Epithelial cell of alveolus of lung (primary cell): ENCODE results near the gene GOLGA5. TPM values are rescaled to one million over a fixed set of nuclear protein-coding genes. Genes with fewer than 3 reads are reported as not detected.

ENCODE experiments used
- total RNA-seq: library from RNA; depleted of rRNA; stranded (reverse); fragments of >200 nt; gene quantifications from 2 replicates; pipeline ENCODE4 v1.2.1, GENCODE V29; 2015

Gene GOLGA5, protein sequence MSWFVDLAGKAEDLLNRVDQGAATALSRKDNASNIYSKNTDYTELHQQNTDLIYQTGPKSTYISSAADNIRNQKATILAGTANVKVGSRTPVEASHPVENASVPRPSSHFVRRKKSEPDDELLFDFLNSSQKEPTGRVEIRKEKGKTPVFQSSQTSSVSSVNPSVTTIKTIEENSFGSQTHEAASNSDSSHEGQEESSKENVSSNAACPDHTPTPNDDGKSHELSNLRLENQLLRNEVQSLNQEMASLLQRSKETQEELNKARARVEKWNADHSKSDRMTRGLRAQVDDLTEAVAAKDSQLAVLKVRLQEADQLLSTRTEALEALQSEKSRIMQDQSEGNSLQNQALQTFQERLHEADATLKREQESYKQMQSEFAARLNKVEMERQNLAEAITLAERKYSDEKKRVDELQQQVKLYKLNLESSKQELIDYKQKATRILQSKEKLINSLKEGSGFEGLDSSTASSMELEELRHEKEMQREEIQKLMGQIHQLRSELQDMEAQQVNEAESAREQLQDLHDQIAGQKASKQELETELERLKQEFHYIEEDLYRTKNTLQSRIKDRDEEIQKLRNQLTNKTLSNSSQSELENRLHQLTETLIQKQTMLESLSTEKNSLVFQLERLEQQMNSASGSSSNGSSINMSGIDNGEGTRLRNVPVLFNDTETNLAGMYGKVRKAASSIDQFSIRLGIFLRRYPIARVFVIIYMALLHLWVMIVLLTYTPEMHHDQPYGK
- total RNA-seq = 36.7 and 40.1 TPM in 2 replicates

DNA sequence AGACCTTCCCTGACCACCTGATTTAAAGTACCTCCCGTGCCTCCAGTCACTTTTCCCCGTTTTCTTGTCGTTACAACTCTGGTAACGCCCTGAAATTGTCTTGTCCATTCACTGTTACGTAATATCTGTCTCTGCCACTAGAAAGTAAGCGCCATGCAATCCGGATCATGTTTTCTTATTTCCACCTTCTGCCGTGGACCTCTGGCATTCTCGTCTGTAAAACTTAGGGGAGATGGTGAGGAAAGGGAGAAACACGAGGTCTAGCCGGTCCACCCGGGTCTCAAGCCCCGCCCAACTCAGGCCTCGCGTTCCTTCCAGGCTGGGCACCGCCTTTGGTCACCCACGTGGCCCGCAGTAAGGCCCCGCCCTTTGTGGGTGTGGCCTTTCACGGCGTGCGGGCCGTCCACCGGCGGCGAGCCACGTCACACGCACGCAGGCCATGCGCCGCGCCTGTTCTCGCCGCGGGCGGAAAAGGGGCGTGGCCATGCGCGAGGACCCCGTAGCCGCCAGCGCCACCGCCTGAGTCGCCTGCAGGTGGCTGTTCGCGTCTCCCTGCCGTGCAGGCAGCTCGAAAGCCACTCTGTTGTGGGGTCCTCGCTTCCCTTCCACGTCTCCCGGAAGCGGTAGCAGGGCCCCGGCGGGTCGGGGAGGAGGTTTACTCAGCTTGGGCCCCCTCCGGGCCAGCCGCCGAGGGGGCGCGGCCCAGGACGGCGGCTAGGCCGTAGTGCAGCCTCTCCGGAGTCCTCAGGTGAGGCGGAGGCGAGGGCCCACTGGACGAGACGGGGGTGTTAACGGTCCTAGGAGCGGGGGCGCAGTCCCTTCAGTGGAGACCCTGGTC, at the start of gene GOLGA5:
GOLGA5 (plus strand) TSS at position 597 of the 838 bp plus-strand sequence. CDS start 3,133 bp downstream, outside the sequence.

DNA sequence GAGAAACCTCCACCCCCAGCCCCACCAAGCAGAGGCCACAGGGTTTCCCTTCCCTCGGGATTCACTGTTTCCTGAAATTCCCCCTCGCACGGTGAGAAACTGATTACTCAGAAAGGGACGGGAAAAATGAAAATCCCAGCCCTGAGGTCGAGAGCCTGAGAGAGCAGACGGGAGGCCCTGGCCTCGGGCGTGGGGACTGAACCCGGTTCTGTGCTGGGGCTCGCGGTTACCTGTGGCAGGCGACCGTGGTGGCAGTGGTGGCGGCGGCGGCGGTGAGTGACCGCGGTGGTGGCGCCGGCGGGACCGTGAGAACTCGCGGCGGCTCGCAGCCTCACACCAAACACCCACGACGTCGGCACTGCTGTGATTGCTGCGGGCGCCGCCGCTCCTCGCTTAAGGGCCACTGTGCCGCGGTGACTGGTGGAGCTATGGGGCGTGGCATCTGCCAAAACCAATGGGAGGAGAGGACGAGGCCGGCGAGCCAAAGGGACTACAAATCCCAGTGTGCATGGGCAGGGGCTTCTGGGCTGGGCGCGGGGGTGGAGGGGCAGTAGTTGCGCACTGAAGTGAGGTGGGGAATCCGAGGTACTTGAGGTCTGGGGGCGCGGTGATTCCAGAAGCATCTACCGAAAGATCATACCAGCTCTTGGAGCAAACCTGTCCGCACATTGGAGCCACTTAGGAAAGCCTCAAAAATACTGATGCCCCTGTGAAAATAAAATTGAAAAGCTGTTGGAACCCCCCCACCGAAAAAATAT, 45.7 kb upstream of the GOLGA5 start, which contains the start of gene LGMN:
LGMN (minus strand) TSS at position 369 of the 758 bp plus-strand sequence. CDS start 15,841 bp downstream, outside the sequence.

Other genes with a start within 250 kb of the GOLGA5 start
- gene LGMN, start 45.7 kb upstream of the GOLGA5 start, total RNA-seq = 30.3 and 33.2 TPM in 2 replicates
- gene CHGA, start 128.8 kb downstream of the GOLGA5 start, total RNA-seq = not detected in 2 replicates